Kidney (tissue), 14 donors: ENCODE measurements around the gene HELB. TPM values are rescaled to one million over a fixed set of nuclear protein-coding genes. Genes with fewer than 3 reads are reported as not detected.

ENCODE experiments used
- DNase-seq, 5 donors: peaks; one replicate each; pipeline ENCODE4 v3.0.0-alpha.2; 2013 to 2020
- FAIRE-seq: peaks from 2 replicates; lab custom pipeline; 2012; peaks lifted over from hg19 to GRCh38; lab: Jason Lieb, UNC
- H3K27ac ChIP-seq, 2 donors: one replicate each; pipeline ENCODE4 v1.7.0; 2013; ENCODE audit warnings: low read depth in 2 of 2, low read length in 2 of 2, inconsistent platforms in 1 of 2
- H3K27me3 ChIP-seq: one replicate; pipeline ENCODE4 v1.7.1; 2013; ENCODE audit warnings: low read length, inconsistent platforms; ENCODE audit not compliant: control insufficient read depth, insufficient read depth
- H3K36me3 ChIP-seq, 3 donors: one replicate each; pipeline versions ENCODE4 v1.7.0 to v1.7.1; 2013; ENCODE audit warnings: low read length in 3 of 3, control low read depth in 1 of 3, inconsistent platforms in 1 of 3; ENCODE audit not compliant: insufficient read depth in 3 of 3, control insufficient read depth in 2 of 3
- H3K4me1 ChIP-seq, 3 donors: one replicate each; pipeline versions ENCODE4 v1.7.0 to v1.7.1; 2013; ENCODE audit warnings: low read length in 3 of 3, inconsistent platforms in 1 of 3, low read depth in 1 of 3; ENCODE audit not compliant: control insufficient read depth in 2 of 3, insufficient read depth in 2 of 3
- H3K4me3 ChIP-seq, 3 donors: one replicate each; pipeline versions ENCODE4 v1.7.0 to v1.8.1; 2013; ENCODE audit warnings: low read length in 3 of 3, control low read depth in 1 of 3, inconsistent platforms in 1 of 3
- H3K9ac ChIP-seq, 3 donors: one replicate each; pipeline versions ENCODE4 v1.7.0 to v1.7.1; 2013; ENCODE audit warnings: low read length in 3 of 3, control low read depth in 1 of 3, inconsistent platforms in 1 of 3
- H3K9me3 ChIP-seq, 3 donors: one replicate each; pipeline versions ENCODE4 v1.7.0 to v1.7.1; 2013; ENCODE audit warnings: low read length in 3 of 3, control low read depth in 1 of 3, inconsistent platforms in 1 of 3; ENCODE audit not compliant: control insufficient read depth in 2 of 3, insufficient read depth in 1 of 3
- intact Hi-C: fragments of 100-400 bp; cut with DNase I; formaldehyde crosslinking; loops from one replicate; pipeline ENCODE4 v1.11.1; 2022
- polyA plus RNA-seq: library from polyadenylated mRNA; stranded (reverse); fragments of 350-450 nt; fragmentation: Illumina TruSeq; extraction: RNeasy Lipid Tissue Mini Kit (QIAGEN cat#74804); gene quantifications from one replicate; pipeline ENCODE4 v1.2.3, GENCODE V29; 2014; ENCODE audit warnings: low read depth, low replicate concordance; ENCODE audit not compliant: insufficient read depth
- total RNA-seq: library from RNA; stranded (reverse); fragmentation: NEBNext Ultra II Directional; extraction: Animal tissue kit (Norgen Biotek cat#: 25700); gene quantifications from one replicate; pipeline ENCODE4 v1.2.1, GENCODE V29; 2021
- TF ChIP-seq, protein P1 (sequence below): IDR thresholded peaks from 3 replicates; pipeline ENCODE4 v1.5.1; 2012; ENCODE audit warnings: mild to moderate bottlenecking, moderate library complexity, borderline replicate concordance; ENCODE audit not compliant: insufficient read depth; ENCODE audit errors: extremely low read depth
- donor health status: control.
- donor health status: control.
- donor health status: control.
- donor health status: control.
- donor health status: control.
- donor health status: DM: yes; HTN: yes; CAD: no.
- donor health status: Normal renal cell carcinoma (clear cell type).

HELB gene
- total and polyA plus RNA-seq, 2 donors from 2014 or later = 0.41 to 7.3 TPM

GRCh38 chr12:66320996-66321395, 18.7 kb downstream of the HELB start:
- Histone ChIP-seq H3K27ac (no peak overlapping the region), H3K9me3 (no peaks in the 10 kb centered on the region), H3K4me1 (no peaks in the 10 kb centered on the region), H3K4me3 (no peak overlapping the region), H3K27me3 (no peaks in the 10 kb centered on the region), H3K36me3 (peaks cover 0 to 2% (median 0%) of the 10 kb centered on the region in 3 donors), H3K9ac (no peak overlapping the region)
- TF ChIP-seq, protein P1, sequence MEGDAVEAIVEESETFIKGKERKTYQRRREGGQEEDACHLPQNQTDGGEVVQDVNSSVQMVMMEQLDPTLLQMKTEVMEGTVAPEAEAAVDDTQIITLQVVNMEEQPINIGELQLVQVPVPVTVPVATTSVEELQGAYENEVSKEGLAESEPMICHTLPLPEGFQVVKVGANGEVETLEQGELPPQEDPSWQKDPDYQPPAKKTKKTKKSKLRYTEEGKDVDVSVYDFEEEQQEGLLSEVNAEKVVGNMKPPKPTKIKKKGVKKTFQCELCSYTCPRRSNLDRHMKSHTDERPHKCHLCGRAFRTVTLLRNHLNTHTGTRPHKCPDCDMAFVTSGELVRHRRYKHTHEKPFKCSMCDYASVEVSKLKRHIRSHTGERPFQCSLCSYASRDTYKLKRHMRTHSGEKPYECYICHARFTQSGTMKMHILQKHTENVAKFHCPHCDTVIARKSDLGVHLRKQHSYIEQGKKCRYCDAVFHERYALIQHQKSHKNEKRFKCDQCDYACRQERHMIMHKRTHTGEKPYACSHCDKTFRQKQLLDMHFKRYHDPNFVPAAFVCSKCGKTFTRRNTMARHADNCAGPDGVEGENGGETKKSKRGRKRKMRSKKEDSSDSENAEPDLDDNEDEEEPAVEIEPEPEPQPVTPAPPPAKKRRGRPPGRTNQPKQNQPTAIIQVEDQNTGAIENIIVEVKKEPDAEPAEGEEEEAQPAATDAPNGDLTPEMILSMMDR = no peak
- DNase-seq (no peak), FAIRE-seq (no peak)
- intact Hi-C loops = no loop called here

DNA sequence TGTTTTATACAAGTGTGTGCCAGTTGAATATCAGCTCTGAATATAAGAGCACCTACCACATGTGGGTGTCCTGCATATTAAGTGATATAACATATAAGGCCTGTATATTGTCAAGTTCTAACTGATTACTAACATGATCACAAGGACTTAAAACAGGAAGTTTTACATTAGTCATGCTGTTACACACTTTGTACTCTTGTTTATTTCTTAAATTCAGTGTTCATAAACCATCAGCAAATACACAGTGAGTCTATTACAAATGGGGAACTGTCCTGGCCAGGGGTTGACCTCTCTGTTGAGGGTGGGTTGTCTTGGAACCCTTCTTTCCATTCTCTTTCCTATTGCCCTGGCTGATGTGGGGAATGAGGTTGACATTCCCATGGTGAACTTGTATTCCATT, 19.1 kb downstream of the HELB start:
- Histone ChIP-seq H3K27me3 (no peaks in the 10 kb centered on the region), H3K4me3 (no peak overlapping the region), H3K9me3 (no peaks in the 10 kb centered on the region), H3K36me3 (peaks cover 0 to 2% (median 0%) of the 10 kb centered on the region in 3 donors), H3K27ac (no peak overlapping the region), H3K9ac (no peak overlapping the region), H3K4me1 (no peaks in the 10 kb centered on the region)
- intact Hi-C loops = no loop called here
- TF ChIP-seq, protein P1 = no peak
- FAIRE-seq (no peak), DNase-seq (no peak)

DNA sequence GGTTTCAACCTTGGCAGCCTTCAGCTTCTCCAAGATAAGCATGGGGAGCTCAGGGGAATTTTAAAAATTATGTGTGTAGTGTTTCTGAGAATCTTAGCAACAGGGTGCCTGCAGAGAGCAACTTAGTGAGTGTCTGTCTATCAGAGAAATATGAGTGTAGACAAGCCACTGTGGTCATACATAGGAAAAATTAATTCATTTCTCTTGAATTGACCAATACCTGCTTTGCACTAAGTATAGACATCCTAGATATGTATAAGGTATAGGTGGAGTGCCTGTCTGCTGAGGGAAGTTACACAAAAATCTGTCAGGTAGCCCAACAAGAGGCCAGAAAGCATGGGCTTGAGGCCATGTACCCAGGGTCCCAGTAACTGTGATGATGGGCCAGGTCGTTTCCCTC, 20.7 kb downstream of the HELB start:
- no peak for FAIRE-seq
- intact Hi-C loops = no loop called here
- TF ChIP-seq, protein P1 = no peak

GRCh38 chr12:66329941-66330340, 27.6 kb downstream of the HELB start:
- DNase-seq (no peak), FAIRE-seq (no peak)
- H3K9me3 ChIP-seq = no peaks in the 10 kb centered on the region
- intact Hi-C loops = no loop called here
- no peak overlapping the region for H3K9ac ChIP-seq
- no peak overlapping the region for H3K4me3 ChIP-seq
- H3K27me3 ChIP-seq = no peaks in the 10 kb centered on the region
- no peaks in the 10 kb centered on the region for H3K36me3 ChIP-seq
- H3K4me1 ChIP-seq = no peaks in the 10 kb centered on the region
- H3K27ac ChIP-seq = no peak overlapping the region
- TF ChIP-seq, protein P1 = no peak

More for the DNA sequence above, 20.7 kb downstream of the HELB start:
- Histone ChIP-seq H3K9me3 (no peaks in the 10 kb centered on the region), H3K36me3 (peaks cover 0 to 2% (median 0%) of the 10 kb centered on the region in 3 donors), H3K4me3 (no peak overlapping the region), H3K27ac (no peak overlapping the region), H3K4me1 (no peaks in the 10 kb centered on the region), H3K27me3 (no peaks in the 10 kb centered on the region), H3K9ac (no peak overlapping the region)
- DNase-seq = no peak
